Ovary (tissue), 9 donors: Measurements from ENCODE around the gene UPB1. TPM values are rescaled to one million over a fixed set of nuclear protein-coding genes. Genes with fewer than 3 reads are reported as not detected.

Experiments used
- DNase-seq, 5 donors: peaks; one replicate each; pipeline ENCODE4 v3.0.0-alpha.2; 2019 to 2020
- H3K27ac ChIP-seq, 2 donors: fragments of 200-600 bp; one replicate each; pipeline versions ENCODE4 v1.5.1 to v1.8.0; 2019 to 2022
- H3K27me3 ChIP-seq: fragments of 200-600 bp; one replicate; pipeline ENCODE4 v1.8.0; 2022
- H3K36me3 ChIP-seq: fragments of 200-600 bp; sonication (generic); one replicate; pipeline ENCODE4 v1.5.1; 2019
- H3K4me1 ChIP-seq: one replicate; pipeline ENCODE4 v1.8.1; 2013; ENCODE audit warnings: mild to moderate bottlenecking, moderate library complexity; ENCODE audit not compliant: insufficient read depth
- H3K4me3 ChIP-seq: fragments of 200-600 bp; sonication (generic); one replicate; pipeline ENCODE4 v1.5.1; 2017
- H3K9me3 ChIP-seq, 2 donors: fragments of 200-600 bp in 1 of 2; sonication (generic) in 1 of 2; one replicate each; pipeline versions ENCODE4 v1.5.1 to v1.8.1; 2013 to 2019; ENCODE audit warnings: mild to moderate bottlenecking in 1 of 2, moderate library complexity in 1 of 2
- EP300 ChIP-seq: sonication (generic); formaldehyde crosslinking; IDR thresholded peaks from one replicate; pipeline ENCODE4 v1.6.1; 2017; ENCODE audit warnings: antibody characterized with exemption
- POLR2A ChIP-seq: fragments of 450-650 bp; IDR thresholded peaks from one replicate; pipeline ENCODE4 v1.6.1; 2017; ENCODE audit warnings: antibody characterized with exemption, mild to moderate bottlenecking, moderate library complexity
- WGBS, 3 donors: extraction: QIAGEN DNeasy Blood & Tissue Kit in 1 of 3; methylation state at CpG; one replicate each; pipeline versions ENCODE4 v1.1.5 to v1.1.7; 2013 to 2017; 5-methylcytosine and 5-hydroxymethylcytosine counted together
- intact Hi-C, 4 donors: fragments of 100-400 bp; cut with DNase I; formaldehyde crosslinking; loops; one replicate each; pipeline versions ENCODE4 v1.11.0 to v1.15.1; 2022 to 2023
- polyA plus RNA-seq, 2 donors: library from polyadenylated mRNA; stranded (reverse); fragments of 200-250 nt in 1 of 2; fragments of 350-450 nt in 1 of 2; fragmentation: Illumina TruSeq in 1 of 2; extraction: RNeasy Lipid Tissue Mini Kit (QIAGEN cat#74804) in 1 of 2; gene quantifications; one replicate each; pipeline ENCODE4 v1.2.3, GENCODE V29; 2013 to 2014
- total RNA-seq, 7 donors: library from RNA; depleted of rRNA in 2 of 7; stranded (reverse); fragments of >200 nt in 2 of 7; fragmentation: NEBNext Ultra II Directional in 3 of 7; extraction: Animal tissue kit (Norgen Biotek cat#: 25700) in 3 of 7; gene quantifications; one replicate each; pipeline versions ENCODE4 v1.1.0 to v1.2.4, GENCODE V29; 2016 to 2023
- TF ChIP-seq, protein P1 (sequence below), 3 donors: fragments of 450-650 bp in 2 of 3; fragments of 200-600 bp in 1 of 3; IDR thresholded peaks; one replicate each; pipeline versions ENCODE4 v1.5.1 to v1.8.0; 2016 to 2022; ENCODE audit warnings: antibody characterized with exemption in 3 of 3, mild to moderate bottlenecking in 1 of 3
- donor health status: DM: no; HTN: no; CAD: no; lungs with moderate emphysema.
- donor health status: DM: no; HTN: no; CAD: no.
- donor health status: Bipolar disorder and iron deficiency.
- donor health status: DM: yes; HTN: yes; CAD: no.
- donor health status: DM: no; HTN: no; CAD: no.
- donor health status: DM: yes; HTN: yes; CAD: no.

UPB1 gene
- total and polyA plus RNA-seq, 9 donors, result 0.15 to 1.2 (median 0.33) TPM; not detected in 2

DNA sequence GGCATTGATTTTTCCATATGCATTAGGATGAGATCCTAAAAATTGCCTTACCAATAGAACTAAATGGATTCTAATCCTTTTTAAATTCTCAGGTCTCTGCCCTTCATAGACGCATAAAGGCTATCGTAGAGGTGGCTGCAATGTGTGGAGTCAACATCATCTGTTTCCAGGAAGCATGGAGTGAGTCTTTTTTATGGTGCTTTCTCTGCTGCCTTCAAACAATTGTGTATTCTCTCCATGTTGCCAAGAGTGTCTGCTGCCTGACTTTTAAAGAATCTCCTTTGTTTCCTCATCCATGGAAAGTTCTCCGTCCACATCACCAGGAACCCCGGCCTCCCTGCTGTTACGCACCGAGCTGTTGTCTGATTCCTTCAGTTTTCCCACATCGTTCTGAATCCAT lies 6.9 kb downstream of the UPB1 start:
- Histone ChIP-seq H3K9me3 (no peaks in the 10 kb centered on the region), H3K27me3 (no peaks in the 10 kb centered on the region), H3K4me1 (no peaks in the 10 kb centered on the region), H3K27ac (no peak overlapping the region), H3K4me3 (no peak overlapping the region), H3K36me3 (no peaks in the 10 kb centered on the region)
- TF ChIP-seq, protein P1, sequence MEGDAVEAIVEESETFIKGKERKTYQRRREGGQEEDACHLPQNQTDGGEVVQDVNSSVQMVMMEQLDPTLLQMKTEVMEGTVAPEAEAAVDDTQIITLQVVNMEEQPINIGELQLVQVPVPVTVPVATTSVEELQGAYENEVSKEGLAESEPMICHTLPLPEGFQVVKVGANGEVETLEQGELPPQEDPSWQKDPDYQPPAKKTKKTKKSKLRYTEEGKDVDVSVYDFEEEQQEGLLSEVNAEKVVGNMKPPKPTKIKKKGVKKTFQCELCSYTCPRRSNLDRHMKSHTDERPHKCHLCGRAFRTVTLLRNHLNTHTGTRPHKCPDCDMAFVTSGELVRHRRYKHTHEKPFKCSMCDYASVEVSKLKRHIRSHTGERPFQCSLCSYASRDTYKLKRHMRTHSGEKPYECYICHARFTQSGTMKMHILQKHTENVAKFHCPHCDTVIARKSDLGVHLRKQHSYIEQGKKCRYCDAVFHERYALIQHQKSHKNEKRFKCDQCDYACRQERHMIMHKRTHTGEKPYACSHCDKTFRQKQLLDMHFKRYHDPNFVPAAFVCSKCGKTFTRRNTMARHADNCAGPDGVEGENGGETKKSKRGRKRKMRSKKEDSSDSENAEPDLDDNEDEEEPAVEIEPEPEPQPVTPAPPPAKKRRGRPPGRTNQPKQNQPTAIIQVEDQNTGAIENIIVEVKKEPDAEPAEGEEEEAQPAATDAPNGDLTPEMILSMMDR (IDR thresholded peaks at IDR 0.05), result no peak
- no peak for TF ChIP-seq EP300
- no peak for TF ChIP-seq POLR2A
- 75 to 87% (median 80%) methylated on average over 7 of the region's 7 CpGs for WGBS, 3 donors
- DNase-seq, result no peak
- intact Hi-C loops, result loop anchor here in 2 of 4 donors (5.0 to 10.0 kb wide), 2 partner anchors 75 to 177 kb away; partner anchors contain the start of gene ADORA2A (in 1 of the 2)

DNA sequence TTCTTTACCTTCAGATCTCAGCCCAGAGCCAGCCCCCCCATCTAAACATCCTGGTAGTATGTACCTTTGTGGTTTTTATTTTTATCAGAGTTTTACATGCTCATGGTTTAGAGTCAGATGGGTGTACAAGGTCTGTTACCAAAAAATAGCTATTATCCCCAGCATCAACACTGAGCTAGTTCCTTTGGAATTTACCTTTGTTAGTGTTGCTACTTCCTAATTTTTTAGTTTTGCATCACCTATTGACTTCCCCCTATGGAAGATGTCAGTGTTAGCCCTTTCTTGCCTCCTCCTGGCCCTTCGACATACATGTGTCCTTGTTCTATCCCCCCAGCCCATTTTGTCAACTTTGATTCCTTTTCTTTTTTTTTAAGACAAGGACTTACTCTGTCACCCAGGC lies 7.4 kb downstream of the UPB1 start:
- 81 to 93% (median 88%) methylated on average over 1 of the region's 1 CpG for WGBS, 3 donors
- intact Hi-C loops, result loop anchor here in 2 of 4 donors (5.0 to 10.0 kb wide), 2 partner anchors 75 to 178 kb away; partner anchors contain the start of gene ADORA2A (in 1 of the 2)
- Histone ChIP-seq H3K27me3 (no peaks in the 10 kb centered on the region), H3K4me1 (no peaks in the 10 kb centered on the region), H3K27ac (no peak overlapping the region), H3K36me3 (no peaks in the 10 kb centered on the region), H3K9me3 (no peaks in the 10 kb centered on the region), H3K4me3 (no peak overlapping the region)
- no peak for DNase-seq
- TF ChIP-seq, protein P1 (IDR thresholded peaks at IDR 0.05), result no peak
- TF ChIP-seq EP300 (no peak), POLR2A (no peak)

DNA sequence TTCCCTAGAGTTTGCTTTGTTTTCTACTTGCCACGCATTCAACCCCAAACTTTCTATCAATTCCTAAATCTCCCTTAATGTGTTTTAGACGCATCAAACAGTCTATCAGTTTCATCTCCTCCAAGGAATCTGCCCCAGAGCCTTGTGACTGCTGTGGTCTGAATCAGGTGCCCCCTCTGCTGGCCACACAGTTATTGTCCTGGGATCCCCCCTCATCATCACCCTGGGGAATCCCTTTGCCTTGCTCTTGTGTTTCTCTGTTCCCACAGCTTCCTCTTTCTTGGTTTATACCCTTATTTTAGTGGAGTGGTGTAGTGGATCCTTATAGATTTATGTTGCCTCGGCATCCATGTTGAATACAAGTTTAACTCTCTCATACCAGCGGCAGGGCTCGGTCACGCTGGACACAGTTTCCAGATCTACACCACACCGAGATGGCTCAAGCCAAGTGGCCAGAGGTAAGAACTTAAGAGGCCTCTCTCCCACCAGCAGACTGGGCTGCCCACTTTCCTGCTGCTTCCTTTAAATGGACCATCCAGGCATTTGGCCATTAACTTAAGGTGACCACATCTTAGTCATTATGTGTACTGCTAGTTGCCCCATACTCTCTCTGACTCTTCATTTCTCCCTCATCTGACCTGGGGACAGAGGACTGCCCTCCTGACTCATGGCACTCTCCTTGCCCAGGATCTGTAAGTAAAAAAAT lies 8.2 kb downstream of the UPB1 start:
- peak; percentile 28 to 58 (median 51) for DNase-seq
- 69 to 75% (median 71%) methylated on average over 7 of the region's 7 CpGs for WGBS, 3 donors
- intact Hi-C loops, result loop anchor here in 2 of 4 donors (5.0 to 10.0 kb wide), 2 partner anchors 76 to 178 kb away; partner anchors contain the start of gene ADORA2A (in 1 of the 2)

DNA sequence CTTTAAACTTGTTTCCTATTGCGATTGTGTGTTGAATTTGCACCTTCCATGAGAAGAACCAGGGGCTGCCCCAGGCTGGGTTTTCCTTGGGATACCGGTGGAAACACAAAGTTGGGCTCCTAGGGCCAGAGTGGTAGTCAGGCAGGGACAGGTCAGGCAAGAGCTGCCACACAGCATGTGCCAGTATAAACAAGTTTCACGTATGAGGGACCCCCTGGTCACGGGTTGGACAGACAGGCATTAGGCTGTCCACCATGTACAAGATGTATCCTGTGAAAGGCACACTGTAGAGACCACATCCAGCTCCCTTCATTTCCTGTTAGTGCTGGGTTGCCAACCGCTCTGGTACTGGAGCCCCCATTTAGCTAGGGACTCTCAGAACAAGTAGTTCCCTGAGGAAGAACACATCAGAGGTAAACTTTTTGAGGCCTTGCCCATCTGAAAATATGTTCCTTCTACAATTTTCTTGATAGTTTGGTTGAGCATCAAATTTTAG lies 8.8 kb downstream of the UPB1 start:
- no peaks in the 10 kb centered on the region for H3K36me3 ChIP-seq
- TF ChIP-seq, protein P1 (IDR thresholded peaks at IDR 0.05), result no peak
- TF ChIP-seq POLR2A, result no peak
- no peak for TF ChIP-seq EP300
- intact Hi-C loops, result loop anchor here in 2 of 4 donors (5.0 to 10.0 kb wide), 2 partner anchors 77 to 179 kb away; partner anchors contain the start of gene ADORA2A (in 1 of the 2)
- no peaks in the 10 kb centered on the region for H3K9me3 ChIP-seq
- no peaks in the 10 kb centered on the region for H3K4me1 ChIP-seq
- DNase-seq, result no peak
- H3K4me3 ChIP-seq, result no peak overlapping the region
- WGBS, 3 donors, result 92 to 94% (median 93%) methylated on average over 5 of the region's 5 CpGs
- no peaks in the 10 kb centered on the region for H3K27me3 ChIP-seq
- H3K27ac ChIP-seq, result no peak overlapping the region

More for the DNA sequence above, 8.2 kb downstream of the UPB1 start:
- Histone ChIP-seq H3K9me3 (no peaks in the 10 kb centered on the region), H3K36me3 (no peaks in the 10 kb centered on the region), H3K27ac (no peak overlapping the region), H3K4me3 (no peak overlapping the region), H3K4me1 (no peaks in the 10 kb centered on the region), H3K27me3 (no peaks in the 10 kb centered on the region)
- TF ChIP-seq POLR2A, result no peak
- TF ChIP-seq, protein P1 (IDR thresholded peaks at IDR 0.05), result peak in 1 of 3 donors; percentile 51
